NCI-H446 treated with DMSO at 0.1 percent for 48 hours (cell line): ENCODE measurements around the gene SMARCA2.

Experiments used
- DNase-seq: peaks from one replicate; lab custom pipeline; 2025; lab: John Stamatoyannopoulos, UW

Gene SMARCA2

GRCh38 chr9:2173170-2173569, 158.0 kb downstream of the SMARCA2 start:
- no peak for DNase-seq

- no peak for DNase-seq
Measured at GRCh38 chr9:2173861-2174260, 158.7 kb downstream of the SMARCA2 start.

- DNase-seq = no peak
Measured at GRCh38 chr9:2174306-2174705, 159.2 kb downstream of the SMARCA2 start.

GRCh38 chr9:2174911-2175310, 159.8 kb downstream of the SMARCA2 start:
- no peak for DNase-seq

GRCh38 chr9:2177121-2177520, 162.0 kb downstream of the SMARCA2 start:
- no peak for DNase-seq

GRCh38 chr9:2178034-2178734, 163.0 kb downstream of the SMARCA2 start:
- DNase-seq = no peak

GRCh38 chr9:2179567-2179966, 164.4 kb downstream of the SMARCA2 start:
- DNase-seq = no peak

- DNase-seq = no peak
Measured at GRCh38 chr9:2180154-2180553, 165.0 kb downstream of the SMARCA2 start.

GRCh38 chr9:2180704-2181103, 165.6 kb downstream of the SMARCA2 start:
- DNase-seq = no peak

- no peak for DNase-seq
Measured at GRCh38 chr9:2181792-2182191, 166.6 kb downstream of the SMARCA2 start.

- DNase-seq = no peak
Measured at GRCh38 chr9:2190939-2191608, 175.9 kb downstream of the SMARCA2 start.

GRCh38 chr9:2191609-2191972, 176.4 kb downstream of the SMARCA2 start:
- no peak for DNase-seq

- DNase-seq = no peak
Measured at GRCh38 chr9:2192356-2192979, 177.3 kb downstream of the SMARCA2 start.

- DNase-seq = no peak
Measured at GRCh38 chr9:2193552-2193951, 178.4 kb downstream of the SMARCA2 start.

- DNase-seq = no peak
Measured at GRCh38 chr9:2195211-2195610, 180.1 kb downstream of the SMARCA2 start.

GRCh38 chr9:2196757-2197156, 181.6 kb downstream of the SMARCA2 start:
- no peak for DNase-seq

- no peak for DNase-seq
Measured at GRCh38 chr9:2198956-2199635, 183.9 kb downstream of the SMARCA2 start.

GRCh38 chr9:2199999-2200796, 185.1 kb downstream of the SMARCA2 start:
- DNase-seq = no peak

- DNase-seq = no peak
Measured at GRCh38 chr9:2208465-2208864, 193.3 kb downstream of the SMARCA2 start.

GRCh38 chr9:2208991-2209390, 193.8 kb downstream of the SMARCA2 start:
- no peak for DNase-seq

- no peak for DNase-seq
Measured at GRCh38 chr9:2209400-2209799, 194.3 kb downstream of the SMARCA2 start.

- no peak for DNase-seq
Measured at GRCh38 chr9:2210201-2210600, 195.1 kb downstream of the SMARCA2 start.
